Lung (tissue), 12 donors: ENCODE data around the gene ACTL6B. TPM values are rescaled to one million over a fixed set of nuclear protein-coding genes. Genes with fewer than 3 reads are reported as not detected.

Experiments
- ATAC-seq: fragments of 200-7000 bp; cut with Tn5 transposase; one replicate; pipeline ENCODE4 v1.9.1; 2020; ENCODE audit warnings: moderate number of reproducible peaks; ENCODE audit not compliant: insufficient read depth, low FRiP score
- DNase-seq, 3 donors: peaks; one replicate each; pipeline ENCODE4 v3.0.0-alpha.2; 2013 to 2017
- H3K27ac ChIP-seq, 2 donors: one replicate each; pipeline ENCODE4 v1.5.1; 2013; ENCODE audit warnings: mild to moderate bottlenecking in 2 of 2, moderate library complexity in 2 of 2, control low read depth in 1 of 2, inconsistent platforms in 1 of 2, low read depth in 1 of 2, low read length in 1 of 2
- H3K27me3 ChIP-seq, 3 donors: one replicate each; pipeline ENCODE4 v1.5.1; 2013; ENCODE audit warnings: low read length in 2 of 3; ENCODE audit not compliant: control insufficient read depth in 3 of 3, insufficient read depth in 3 of 3
- H3K36me3 ChIP-seq, 4 donors: one replicate each; pipeline ENCODE4 v1.5.1; 2013; ENCODE audit warnings: low read length in 4 of 4, mild to moderate bottlenecking in 1 of 4, moderate library complexity in 1 of 4; ENCODE audit not compliant: control insufficient read depth in 4 of 4, insufficient read depth in 4 of 4
- H3K4me1 ChIP-seq, 5 donors: one replicate each; pipeline ENCODE4 v1.5.1; 2013; ENCODE audit warnings: low read length in 5 of 5, mild to moderate bottlenecking in 2 of 5, moderate library complexity in 1 of 5; ENCODE audit not compliant: control insufficient read depth in 5 of 5, insufficient read depth in 5 of 5
- H3K4me3 ChIP-seq: one replicate; pipeline ENCODE4 v1.5.1; 2013; ENCODE audit warnings: mild to moderate bottlenecking, control low read depth, moderate library complexity
- H3K9ac ChIP-seq, 2 donors: one replicate each; pipeline ENCODE4 v1.5.1; 2013; ENCODE audit warnings: low read length in 2 of 2, control low read depth in 1 of 2; ENCODE audit not compliant: insufficient read depth in 1 of 2
- H3K9me3 ChIP-seq, 4 donors: one replicate each; pipeline ENCODE4 v1.5.1; 2013; ENCODE audit warnings: low read length in 3 of 4, mild to moderate bottlenecking in 1 of 4, moderate library complexity in 1 of 4; ENCODE audit not compliant: control insufficient read depth in 4 of 4, insufficient read depth in 3 of 4
- whole genome bisulfite sequencing, 2 donors: extraction: QIAGEN DNeasy Blood & Tissue Kit; methylation state at CpG; one replicate each; pipeline ENCODE4 v1.1.7; 2013; 5-methylcytosine and 5-hydroxymethylcytosine counted together
- polyA plus RNA-seq, 2 donors: library from polyadenylated mRNA; stranded (reverse); fragments of 200-250 nt; gene quantifications; one replicate each; pipeline ENCODE4 v1.2.1, GENCODE V29; 2013
- total RNA-seq, 2 donors: library from RNA; depleted of rRNA in 1 of 2; stranded (reverse); fragments of >200 nt in 1 of 2; gene quantifications; one replicate each; pipeline ENCODE4 v1.2.1, GENCODE V29; 2014 to 2021
- TF ChIP-seq, protein P1 (sequence below): IDR thresholded peaks from 2 replicates; pipeline ENCODE4 v1.5.1; 2012; ENCODE audit warnings: mild to moderate bottlenecking; ENCODE audit errors: control extremely low read depth, extremely low read depth
- donor health status: control.
- donor health status: control.
- donor health status: Bipolar disorder and iron deficiency.
- donor health status: healthy.
- donor health status: DM: yes; HTN: yes; CAD: no.

Gene ACTL6B
- total and polyA plus RNA-seq, 4 donors = not detected

DNA sequence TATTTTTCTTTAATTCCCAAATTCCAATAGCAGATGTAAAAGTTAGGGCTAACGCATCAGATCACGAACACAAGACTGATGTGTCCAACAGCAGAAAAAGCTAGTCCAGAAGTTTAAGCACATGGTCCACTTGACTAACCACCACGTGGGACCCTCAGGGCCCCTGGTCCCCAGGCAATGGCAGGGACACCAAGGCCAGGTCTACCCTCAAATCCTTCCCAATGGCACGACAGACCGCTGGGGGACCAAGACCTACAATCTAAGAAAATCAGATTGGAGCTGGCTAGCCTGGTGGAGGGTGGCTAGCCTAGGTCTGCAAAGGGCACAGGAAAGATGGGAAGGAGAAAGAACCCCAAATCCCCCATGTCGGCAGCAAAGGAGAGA is 36.3 kb upstream of the ACTL6B start:
- no peak overlapping the region for H3K9ac ChIP-seq
- H3K27ac ChIP-seq = no peak overlapping the region
- no peaks in the 10 kb centered on the region for H3K9me3 ChIP-seq
- TF ChIP-seq, protein P1, sequence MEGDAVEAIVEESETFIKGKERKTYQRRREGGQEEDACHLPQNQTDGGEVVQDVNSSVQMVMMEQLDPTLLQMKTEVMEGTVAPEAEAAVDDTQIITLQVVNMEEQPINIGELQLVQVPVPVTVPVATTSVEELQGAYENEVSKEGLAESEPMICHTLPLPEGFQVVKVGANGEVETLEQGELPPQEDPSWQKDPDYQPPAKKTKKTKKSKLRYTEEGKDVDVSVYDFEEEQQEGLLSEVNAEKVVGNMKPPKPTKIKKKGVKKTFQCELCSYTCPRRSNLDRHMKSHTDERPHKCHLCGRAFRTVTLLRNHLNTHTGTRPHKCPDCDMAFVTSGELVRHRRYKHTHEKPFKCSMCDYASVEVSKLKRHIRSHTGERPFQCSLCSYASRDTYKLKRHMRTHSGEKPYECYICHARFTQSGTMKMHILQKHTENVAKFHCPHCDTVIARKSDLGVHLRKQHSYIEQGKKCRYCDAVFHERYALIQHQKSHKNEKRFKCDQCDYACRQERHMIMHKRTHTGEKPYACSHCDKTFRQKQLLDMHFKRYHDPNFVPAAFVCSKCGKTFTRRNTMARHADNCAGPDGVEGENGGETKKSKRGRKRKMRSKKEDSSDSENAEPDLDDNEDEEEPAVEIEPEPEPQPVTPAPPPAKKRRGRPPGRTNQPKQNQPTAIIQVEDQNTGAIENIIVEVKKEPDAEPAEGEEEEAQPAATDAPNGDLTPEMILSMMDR = no peak
- ATAC-seq (no peak), DNase-seq (no peak)
- peaks cover 4 to 22% (median 11%) of the 10 kb centered on the region in 5 donors for H3K4me1 ChIP-seq
- H3K4me3 ChIP-seq = peak overlapping the region; percentile 68
- WGBS, 2 donors = 61 to 72% methylated on average over 6 of the region's 6 CpGs
- no peaks in the 10 kb centered on the region for H3K27me3 ChIP-seq
- peaks cover 0 to 13% (median 2%) of the 10 kb centered on the region in 4 donors for H3K36me3 ChIP-seq

DNA sequence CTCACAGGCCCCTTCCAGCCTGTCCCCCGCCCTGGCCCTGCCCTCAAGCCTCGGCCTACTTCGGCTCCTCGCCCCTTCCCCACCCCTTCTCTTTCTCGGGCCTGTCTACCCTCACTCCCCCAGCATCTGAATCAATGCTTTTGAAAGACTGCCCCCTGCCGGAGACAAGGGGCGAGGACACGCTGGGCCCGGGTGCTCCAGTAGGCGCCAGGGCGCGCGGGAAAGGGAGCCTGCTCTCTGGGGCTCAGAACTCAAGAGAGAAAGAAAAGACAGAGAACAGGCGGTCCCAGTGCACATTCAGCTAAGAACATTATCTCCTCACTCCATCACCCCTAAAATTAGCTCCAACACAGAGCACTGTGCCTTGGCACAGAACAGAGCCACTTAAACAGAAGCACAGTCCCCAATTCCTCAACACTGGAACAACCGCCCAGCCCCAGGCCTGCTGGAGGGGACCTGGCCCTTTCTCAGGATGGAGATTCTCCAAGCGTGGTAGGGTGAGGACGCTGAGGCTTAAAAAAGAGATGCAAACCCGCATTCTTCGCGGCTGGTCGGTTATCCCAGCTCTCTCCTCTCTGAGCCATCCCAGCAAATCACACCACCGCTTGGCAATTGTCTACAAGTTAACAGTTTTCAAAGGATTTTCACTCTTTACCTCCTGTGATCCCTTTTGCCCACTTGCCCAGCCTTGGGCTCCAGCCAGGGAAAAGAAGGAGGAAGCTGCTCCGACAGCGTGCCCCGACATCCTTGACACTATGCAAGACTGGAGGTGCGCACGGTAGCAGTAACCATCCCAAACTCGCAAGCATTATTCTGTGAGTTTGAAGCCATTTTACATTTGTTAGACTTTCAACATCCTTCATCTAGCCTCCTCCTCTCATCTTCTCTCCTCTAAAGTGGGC is 35.7 kb upstream of the ACTL6B start:
- WGBS, 2 donors = 31 to 33% methylated on average over 28 of the region's 28 CpGs
- Histone ChIP-seq H3K9me3 (no peaks in the 10 kb centered on the region), H3K9ac (no peak overlapping the region), H3K27me3 (no peaks in the 10 kb centered on the region), H3K4me3 (no peak overlapping the region), H3K4me1 (peaks cover 4 to 22% (median 11%) of the 10 kb centered on the region in 5 donors), H3K36me3 (peaks cover 0 to 20% (median 2%) of the 10 kb centered on the region in 4 donors), H3K27ac (peak overlapping the region in 1 of 2 donors; percentile 32)
- DNase-seq = peak; percentile 82 to 84 (median 83)
- TF ChIP-seq, protein P1 = peak; percentile 87
- peak; percentile 71 for ATAC-seq

DNA sequence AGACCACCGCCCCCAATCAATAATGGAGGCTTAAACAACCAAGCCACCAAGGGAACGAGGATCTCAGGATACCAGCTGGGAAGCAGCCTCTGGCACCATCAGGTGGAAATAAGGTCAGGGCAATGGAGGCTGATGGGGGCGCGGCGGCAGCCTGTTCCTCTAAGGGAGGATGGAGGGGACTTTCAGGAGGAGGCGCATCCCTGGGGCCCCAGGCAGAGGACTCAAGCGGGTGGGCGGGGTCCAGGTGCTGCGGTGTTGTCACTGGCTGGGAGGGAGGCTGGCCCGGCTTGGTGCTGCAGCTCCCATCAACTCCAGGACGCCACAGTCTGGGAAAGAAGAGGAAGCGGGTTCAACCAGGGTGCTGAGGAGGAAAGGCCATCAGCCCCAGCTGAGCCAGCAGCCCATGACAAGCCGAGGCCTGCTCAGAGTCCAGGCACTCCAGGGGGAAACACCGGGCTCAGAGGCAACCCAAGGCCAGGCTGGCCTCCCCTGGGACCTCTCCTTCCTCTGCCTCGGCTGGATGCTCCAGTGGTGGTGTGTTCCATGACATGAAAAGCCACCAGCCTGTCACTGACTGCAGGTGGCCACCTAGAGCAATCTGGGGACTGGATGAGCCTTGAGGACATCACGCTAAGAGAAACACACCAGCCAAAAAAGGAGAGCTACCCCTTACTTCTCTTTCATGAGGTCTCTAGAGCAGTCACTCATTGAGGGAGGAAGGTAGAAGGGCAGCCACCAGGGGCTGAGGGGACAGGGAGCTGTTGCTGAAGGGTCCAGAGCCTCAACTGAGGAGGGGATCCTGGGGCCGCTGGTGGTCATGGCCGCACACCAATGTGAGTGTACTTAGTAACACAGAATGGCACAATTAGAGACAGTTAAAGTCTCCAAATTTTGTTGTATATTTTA is 33.2 kb upstream of the ACTL6B start:
- peaks cover 4 to 22% (median 11%) of the 10 kb centered on the region in 5 donors for H3K4me1 ChIP-seq
- DNase-seq (no peak), ATAC-seq (no peak)
- no peak overlapping the region for H3K4me3 ChIP-seq
- no peaks in the 10 kb centered on the region for H3K27me3 ChIP-seq
- no peaks in the 10 kb centered on the region for H3K9me3 ChIP-seq
- no peak overlapping the region for H3K9ac ChIP-seq
- TF ChIP-seq, protein P1 = no peak
- WGBS, 2 donors = 90 to 93% methylated on average over 18 of the region's 18 CpGs
- H3K36me3 ChIP-seq = peaks cover 8 to 44% (median 17%) of the 10 kb centered on the region in 4 donors
- no peak overlapping the region for H3K27ac ChIP-seq
